HCT116 (cell line): Measurements from ENCODE around the gene DHRSX.

Experiments
- YY1 ChIP-seq: IDR thresholded peaks from 2 replicates; pipeline ENCODE4 v1.6.1; 2011; ENCODE audit warnings: low read length, low read depth, moderate library complexity, mild to moderate bottlenecking; ENCODE audit not compliant: insufficient replicate concordance; ENCODE audit errors: extremely low read depth
- TF ChIP-seq, protein P1 (sequence below), 3 experiments: fragments of 200-600 bp in 1 of 3; sonication (generic) in 1 of 3; IDR thresholded peaks in 2 of 3; conservative IDR thresholded peaks in 1 of 3; 2 replicates each; pipeline ENCODE4 v1.5.1; 2012 to 2017; ENCODE audit warnings: low read depth in 2 of 3, low read length in 2 of 3, antibody characterized with exemption in 1 of 3, borderline replicate concordance in 1 of 3, control low read depth in 1 of 3, mild to moderate bottlenecking in 1 of 3, mixed read lengths in 1 of 3, mixed run types in 1 of 3, moderate library complexity in 1 of 3; ENCODE audit not compliant: insufficient read depth in 1 of 3
- TF ChIP-seq, protein P2 (sequence below): IDR thresholded peaks from 2 replicates; pipeline ENCODE4 v1.6.1; 2012; ENCODE audit warnings: low read depth

DNA sequence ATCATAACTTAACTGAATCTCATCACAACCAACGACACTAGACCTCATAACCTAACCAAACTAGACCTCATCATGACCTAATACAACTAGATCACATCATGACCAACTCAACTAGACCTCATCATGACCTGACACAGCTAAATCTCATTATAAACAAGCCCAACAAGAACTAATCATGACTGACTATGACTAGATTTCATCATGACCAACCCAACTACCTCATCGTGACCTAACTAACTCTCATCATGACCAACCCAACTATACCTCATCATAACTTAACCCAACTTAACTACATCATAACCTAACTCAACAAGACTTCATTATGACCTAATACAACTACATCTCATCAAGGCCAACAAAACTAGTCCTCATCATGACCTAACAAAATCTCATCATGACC, 86.8 kb downstream of the DHRSX start:
- TF ChIP-seq, protein P1, sequence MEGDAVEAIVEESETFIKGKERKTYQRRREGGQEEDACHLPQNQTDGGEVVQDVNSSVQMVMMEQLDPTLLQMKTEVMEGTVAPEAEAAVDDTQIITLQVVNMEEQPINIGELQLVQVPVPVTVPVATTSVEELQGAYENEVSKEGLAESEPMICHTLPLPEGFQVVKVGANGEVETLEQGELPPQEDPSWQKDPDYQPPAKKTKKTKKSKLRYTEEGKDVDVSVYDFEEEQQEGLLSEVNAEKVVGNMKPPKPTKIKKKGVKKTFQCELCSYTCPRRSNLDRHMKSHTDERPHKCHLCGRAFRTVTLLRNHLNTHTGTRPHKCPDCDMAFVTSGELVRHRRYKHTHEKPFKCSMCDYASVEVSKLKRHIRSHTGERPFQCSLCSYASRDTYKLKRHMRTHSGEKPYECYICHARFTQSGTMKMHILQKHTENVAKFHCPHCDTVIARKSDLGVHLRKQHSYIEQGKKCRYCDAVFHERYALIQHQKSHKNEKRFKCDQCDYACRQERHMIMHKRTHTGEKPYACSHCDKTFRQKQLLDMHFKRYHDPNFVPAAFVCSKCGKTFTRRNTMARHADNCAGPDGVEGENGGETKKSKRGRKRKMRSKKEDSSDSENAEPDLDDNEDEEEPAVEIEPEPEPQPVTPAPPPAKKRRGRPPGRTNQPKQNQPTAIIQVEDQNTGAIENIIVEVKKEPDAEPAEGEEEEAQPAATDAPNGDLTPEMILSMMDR (IDR thresholded peaks at IDR 0.05 in 2 of 3, conservative IDR thresholded peaks at IDR 0.05 in 1 of 3; ENCODE audit: borderline replicate concordance in 1 of 3, insufficient read depth in 1 of 3, low read depth in 2 of 3, low read length in 2 of 3): no peak
- no peak for TF ChIP-seq YY1
- TF ChIP-seq, protein P2, sequence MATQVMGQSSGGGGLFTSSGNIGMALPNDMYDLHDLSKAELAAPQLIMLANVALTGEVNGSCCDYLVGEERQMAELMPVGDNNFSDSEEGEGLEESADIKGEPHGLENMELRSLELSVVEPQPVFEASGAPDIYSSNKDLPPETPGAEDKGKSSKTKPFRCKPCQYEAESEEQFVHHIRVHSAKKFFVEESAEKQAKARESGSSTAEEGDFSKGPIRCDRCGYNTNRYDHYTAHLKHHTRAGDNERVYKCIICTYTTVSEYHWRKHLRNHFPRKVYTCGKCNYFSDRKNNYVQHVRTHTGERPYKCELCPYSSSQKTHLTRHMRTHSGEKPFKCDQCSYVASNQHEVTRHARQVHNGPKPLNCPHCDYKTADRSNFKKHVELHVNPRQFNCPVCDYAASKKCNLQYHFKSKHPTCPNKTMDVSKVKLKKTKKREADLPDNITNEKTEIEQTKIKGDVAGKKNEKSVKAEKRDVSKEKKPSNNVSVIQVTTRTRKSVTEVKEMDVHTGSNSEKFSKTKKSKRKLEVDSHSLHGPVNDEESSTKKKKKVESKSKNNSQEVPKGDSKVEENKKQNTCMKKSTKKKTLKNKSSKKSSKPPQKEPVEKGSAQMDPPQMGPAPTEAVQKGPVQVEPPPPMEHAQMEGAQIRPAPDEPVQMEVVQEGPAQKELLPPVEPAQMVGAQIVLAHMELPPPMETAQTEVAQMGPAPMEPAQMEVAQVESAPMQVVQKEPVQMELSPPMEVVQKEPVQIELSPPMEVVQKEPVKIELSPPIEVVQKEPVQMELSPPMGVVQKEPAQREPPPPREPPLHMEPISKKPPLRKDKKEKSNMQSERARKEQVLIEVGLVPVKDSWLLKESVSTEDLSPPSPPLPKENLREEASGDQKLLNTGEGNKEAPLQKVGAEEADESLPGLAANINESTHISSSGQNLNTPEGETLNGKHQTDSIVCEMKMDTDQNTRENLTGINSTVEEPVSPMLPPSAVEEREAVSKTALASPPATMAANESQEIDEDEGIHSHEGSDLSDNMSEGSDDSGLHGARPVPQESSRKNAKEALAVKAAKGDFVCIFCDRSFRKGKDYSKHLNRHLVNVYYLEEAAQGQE: no peak
